IMR-90 (cell line): ENCODE data around the gene KRTAP12-3. TPM values are rescaled to one million over a fixed set of nuclear protein-coding genes. Genes with fewer than 3 reads are reported as not detected.

Source experiments
- ATAC-seq: fragments of 200-7000 bp; cut with Tn5 transposase; 2 replicates; pipeline ENCODE4 v1.9.1; 2020; ENCODE audit warnings: low read depth, mild to moderate bottlenecking, moderate library complexity
- BruUV-seq: library from RNA; stranded (reverse); fragments of 400-500 nt; replicated peaks from 2 replicates; lab custom pipeline; 2021; lab: Mats Ljungman, UMichigan
- CTCF ChIA-PET: fragments of 300-600 bp; formaldehyde crosslinking; extraction: SDS; loops from one replicate; lab custom pipeline; 2021; ENCODE audit warnings: antibody characterized with exemption; lab: Yijun Ruan, JAX
- POLR2A ChIA-PET: fragments of 300-600 bp; sonication (Branson Sonifier 250); formaldehyde crosslinking; loops from one replicate; lab custom pipeline; 2022; ENCODE audit warnings: antibody characterized with exemption; ENCODE audit not compliant: unreplicated experiment; lab: Charles Lee
- DNase-seq: peaks from one replicate; pipeline ENCODE4 v3.0.0; 2013
- H2AFZ ChIP-seq: replicated peaks from 2 replicates; pipeline ENCODE3; 2013; ENCODE audit warnings: low read length, mild to moderate bottlenecking; ENCODE audit not compliant: poor library complexity
- H2AK5ac ChIP-seq: 2 replicates; pipeline ENCODE4 v1.6.1; 2013; ENCODE audit warnings: low read depth, low read length, inconsistent platforms
- H2AK9ac ChIP-seq: replicated peaks from 2 replicates; pipeline ENCODE3; 2013; ENCODE audit warnings: mild to moderate bottlenecking, low read depth, low read length, moderate library complexity; ENCODE audit not compliant: poor library complexity
- H2BK120ac ChIP-seq: 2 replicates; pipeline ENCODE4 v1.6.1; 2013; ENCODE audit warnings: low read depth, low read length, inconsistent platforms
- H2BK15ac ChIP-seq: 3 replicates; pipeline ENCODE4 v1.6.1; 2013; ENCODE audit warnings: low read depth, low read length, inconsistent platforms
- H2BK20ac ChIP-seq: 2 replicates; pipeline ENCODE4 v1.6.1; 2013; ENCODE audit warnings: low read depth, mild to moderate bottlenecking, inconsistent platforms, low read length, moderate library complexity
- H2BK5ac ChIP-seq: 2 replicates; pipeline ENCODE4 v1.6.1; 2013; ENCODE audit warnings: mild to moderate bottlenecking, low read depth, low read length, inconsistent platforms; ENCODE audit not compliant: poor library complexity, severe bottlenecking
- H3K14ac ChIP-seq: replicated peaks from 2 replicates; pipeline ENCODE4 v1.6.1; 2013; ENCODE audit warnings: low read depth, low read length, inconsistent platforms
- H3K18ac ChIP-seq: 2 replicates; pipeline ENCODE4 v1.6.1; 2013; ENCODE audit warnings: low read depth, low read length, control low read depth
- H3K23ac ChIP-seq: 2 replicates; pipeline ENCODE4 v1.6.1; 2013; ENCODE audit warnings: low read depth, low read length, inconsistent platforms
- H3K27ac ChIP-seq: 2 replicates; pipeline ENCODE4 v1.5.1; 2013; ENCODE audit warnings: mild to moderate bottlenecking, control low read depth, low read length; ENCODE audit not compliant: insufficient read depth
- H3K27me3 ChIP-seq: 2 replicates; pipeline ENCODE4 v1.6.1; 2013; ENCODE audit warnings: low read length; ENCODE audit not compliant: control insufficient read depth, insufficient read depth
- H3K36me3 ChIP-seq: 2 replicates; pipeline ENCODE4 v1.6.1; 2013; ENCODE audit warnings: low read length, mixed read lengths; ENCODE audit not compliant: control insufficient read depth, insufficient read depth
- H3K4ac ChIP-seq: 2 replicates; pipeline ENCODE4 v1.6.1; 2013; ENCODE audit warnings: low read depth, low read length, inconsistent platforms
- H3K4me1 ChIP-seq: 2 replicates; pipeline ENCODE4 v1.6.1; 2013; ENCODE audit warnings: low read length, mixed read lengths; ENCODE audit not compliant: control insufficient read depth, insufficient read depth
- H3K4me2 ChIP-seq: 2 replicates; pipeline ENCODE4 v1.6.1; 2013; ENCODE audit warnings: low read depth, mild to moderate bottlenecking, control low read depth, low read length, moderate library complexity
- H3K4me3 ChIP-seq: 2 replicates; pipeline ENCODE4 v1.5.1; 2013; ENCODE audit warnings: low read depth, mild to moderate bottlenecking, control low read depth, low read length, moderate library complexity; ENCODE audit not compliant: insufficient read depth
- H3K56ac ChIP-seq: 2 replicates; pipeline ENCODE4 v1.6.1; 2013; ENCODE audit warnings: low read length, inconsistent platforms; ENCODE audit not compliant: insufficient read depth; ENCODE audit errors: extremely low read depth
- H3K79me1 ChIP-seq, 2 experiments: 2 replicates each; pipeline ENCODE4 v1.6.1; 2013; ENCODE audit warnings: low read length in 2 of 2, inconsistent platforms in 1 of 2, low read depth in 1 of 2
- H3K9ac ChIP-seq: 2 replicates; pipeline ENCODE4 v1.6.1; 2013; ENCODE audit warnings: low read depth, low read length, control low read depth
- H3K9me1 ChIP-seq: 2 replicates; pipeline ENCODE4 v1.6.1; 2013; ENCODE audit warnings: low read length, inconsistent platforms; ENCODE audit not compliant: insufficient read depth
- H3K9me3 ChIP-seq: 2 replicates; pipeline ENCODE4 v1.6.1; 2013; ENCODE audit warnings: low read length; ENCODE audit not compliant: control insufficient read depth, insufficient read depth
- H4K20me1 ChIP-seq: 2 replicates; pipeline ENCODE4 v1.6.1; 2013; ENCODE audit warnings: low read length, inconsistent platforms; ENCODE audit not compliant: insufficient read depth
- H4K5ac ChIP-seq: 2 replicates; pipeline ENCODE4 v1.6.1; 2013; ENCODE audit warnings: mild to moderate bottlenecking, low read depth, low read length, control low read depth
- H4K8ac ChIP-seq, 2 experiments: 2 replicates each; pipeline ENCODE4 v1.6.1; 2013; ENCODE audit warnings: low read depth in 2 of 2, low read length in 2 of 2, control low read depth in 1 of 2, inconsistent platforms in 1 of 2
- H4K91ac ChIP-seq: 2 replicates; pipeline ENCODE4 v1.6.1; 2013; ENCODE audit warnings: low read depth, low read length, inconsistent platforms; ENCODE audit not compliant: insufficient read depth
- BHLHE40 ChIP-seq: fragments of 150-350 bp; IDR thresholded peaks from 2 replicates; pipeline ENCODE4 v1.6.1; 2016; ENCODE audit warnings: mild to moderate bottlenecking, low read depth, low read length
- CEBPB ChIP-seq: IDR thresholded peaks from 2 replicates; pipeline ENCODE4 v1.6.1; 2012; ENCODE audit warnings: low read depth, low read length, improper control_type of control experiment
- CHD1 ChIP-seq: IDR thresholded peaks from 2 replicates; pipeline ENCODE4 v1.6.1; 2012; ENCODE audit warnings: low read depth, low read length, improper control_type of control experiment
- CTCF ChIP-seq: conservative IDR thresholded peaks from 2 replicates; pipeline ENCODE4 v1.5.1; 2012; ENCODE audit warnings: mild to moderate bottlenecking, low read depth, low read length, improper control_type of control experiment
- ELK1 ChIP-seq: fragments of 150-350 bp; IDR thresholded peaks from 2 replicates; pipeline ENCODE4 v1.6.1; 2016; ENCODE audit warnings: low read depth, mild to moderate bottlenecking, low read length, moderate library complexity, borderline replicate concordance
- FOS ChIP-seq: fragments of 150-350 bp; IDR thresholded peaks from 2 replicates; pipeline ENCODE4 v1.6.1; 2016; ENCODE audit warnings: low read depth, low read length
- MAFK ChIP-seq: IDR thresholded peaks from 2 replicates; pipeline ENCODE4 v1.6.1; 2012; ENCODE audit warnings: low read depth, low read length, improper control_type of control experiment
- MAZ ChIP-seq: IDR thresholded peaks from 2 replicates; pipeline ENCODE4 v1.6.1; 2012; ENCODE audit warnings: low read depth, mild to moderate bottlenecking, low read length, improper control_type of control experiment, moderate library complexity, borderline replicate concordance
- MXI1 ChIP-seq: IDR thresholded peaks from 2 replicates; pipeline ENCODE4 v1.6.1; 2012; ENCODE audit warnings: low read depth, mild to moderate bottlenecking, low read length, moderate library complexity, borderline replicate concordance
- NFE2L2 ChIP-seq: fragments of 150-350 bp; IDR thresholded peaks from 2 replicates; pipeline ENCODE4 v1.6.1; 2016; ENCODE audit warnings: low read depth, mild to moderate bottlenecking, low read length
- POLR2A ChIP-seq: IDR thresholded peaks from 2 replicates; pipeline ENCODE4 v1.6.1; 2012; ENCODE audit warnings: mild to moderate bottlenecking, low read depth, low read length
- RAD21 ChIP-seq: IDR thresholded peaks from 2 replicates; pipeline ENCODE4 v1.6.1; 2012; ENCODE audit warnings: low read length, improper control_type of control experiment
- RCOR1 ChIP-seq: IDR thresholded peaks from 2 replicates; pipeline ENCODE4 v1.6.1; 2012; ENCODE audit warnings: mild to moderate bottlenecking, low read length, improper control_type of control experiment; ENCODE audit not compliant: insufficient replicate concordance
- RFX5 ChIP-seq: IDR thresholded peaks from 2 replicates; pipeline ENCODE4 v1.8.0; 2012; ENCODE audit warnings: low read depth, mild to moderate bottlenecking, low read length, moderate library complexity
- SMC3 ChIP-seq: fragments of 150-350 bp; IDR thresholded peaks from 2 replicates; pipeline ENCODE4 v1.6.1; 2016; ENCODE audit warnings: low read depth, mild to moderate bottlenecking, antibody characterized with exemption, low read length, moderate library complexity
- USF2 ChIP-seq: fragments of 150-350 bp; IDR thresholded peaks from 2 replicates; pipeline ENCODE4 v1.6.1; 2017; ENCODE audit warnings: mild to moderate bottlenecking, antibody characterized with exemption, low read length, low read depth
- WGBS, 2 experiments: methylation state at CpG; one replicate each; pipeline versions ENCODE4 v1.1.5 to v1.1.7; 2013; ENCODE audit warnings: missing lambda C conversion rate in 2 of 2; ENCODE audit not compliant: insufficient read length in 1 of 2; ENCODE audit errors: extremely low coverage in 2 of 2; 5-methylcytosine and 5-hydroxymethylcytosine counted together
- dilution Hi-C: fragments of 300-500 bp; cut with HindIII; formaldehyde crosslinking; loops from one replicate; pipeline ENCODE4 v1.14.3; 2018; ENCODE audit warnings: low sequenced_read_pairs; ENCODE audit not compliant: unreplicated experiment
- in situ Hi-C: fragments of 300-500 bp; cut with MboI; formaldehyde crosslinking; loops from 3 replicates; pipeline ENCODE4 v1.14.3; 2019; ENCODE audit warnings: low sequenced_read_pairs, inconsistent platforms, mixed read lengths
- intact Hi-C: fragments of 100-400 bp; cut with micrococcal nuclease; formaldehyde crosslinking; loops from 2 replicates; pipeline ENCODE4 v1.10.0; 2022
- polyA plus RNA-seq, 3 experiments: library from polyadenylated mRNA; depleted of rRNA; stranded (reverse); fragments of >200 nt; gene quantifications; 2 replicates each; pipeline ENCODE4 v1.2.3, GENCODE V29; 2012; ENCODE audit warnings: low replicate concordance in 1 of 3
- total RNA-seq: library from RNA; depleted of rRNA; stranded (reverse); fragments of >200 nt; gene quantifications from 2 replicates; pipeline ENCODE4 v1.2.3, GENCODE V29; 2012

KRTAP12-3 gene
- total and polyA plus RNA-seq, 2 of the 4 experiments (the other 2 are of a cell fraction): not detected

- no peak overlapping the region for H2AFZ ChIP-seq
- H3K9ac ChIP-seq: no peak overlapping the region
- intact Hi-C loops (no loop called here), in situ Hi-C loops (no loop called here), dilution Hi-C loops (no loop called here)
- no peaks in the 10 kb centered on the region for H3K4me1 ChIP-seq
- H3K56ac ChIP-seq: no peak overlapping the region
- H3K4ac ChIP-seq: no peak overlapping the region
- ATAC-seq (no peak), DNase-seq (no peak)
- no peak overlapping the region for H2BK5ac ChIP-seq
- no peak overlapping the region for H3K23ac ChIP-seq
- no peak overlapping the region for H2BK120ac ChIP-seq
- no peak for TF ChIP-seq ELK1
- TF ChIP-seq SMC3: no peak
- TF ChIP-seq POLR2A: no peak
- no peak for TF ChIP-seq FOS
- TF ChIP-seq MAZ: no peak
- no peak for TF ChIP-seq BHLHE40
- no peak for TF ChIP-seq CEBPB
- TF ChIP-seq RCOR1: no peak
- TF ChIP-seq MAFK: no peak
- no peak for TF ChIP-seq RFX5
- TF ChIP-seq CHD1: no peak
- TF ChIP-seq MXI1: no peak
- no peak for TF ChIP-seq NFE2L2
- no peak for TF ChIP-seq USF2
- no peak for TF ChIP-seq CTCF
- no peak for TF ChIP-seq RAD21
- H3K27me3 ChIP-seq: peaks cover 2% of the 10 kb centered on the region; the same call in 1 of the 2 replicates
- no peaks in the 10 kb centered on the region for H3K36me3 ChIP-seq
- no peaks in the 10 kb centered on the region for H3K9me1 ChIP-seq
- no peak overlapping the region for H3K14ac ChIP-seq
- H4K8ac ChIP-seq: no peak overlapping the region
- no peak overlapping the region for H2BK15ac ChIP-seq
- no peak overlapping the region for H3K27ac ChIP-seq
- no peak overlapping the region for H4K91ac ChIP-seq
- ChIA-PET CTCF (no interaction called here), POLR2A (no interaction called here)
- H2BK20ac ChIP-seq: no peak overlapping the region
- H3K9me3 ChIP-seq: 0 out of 2 replicates have a peak, but pooled peaks cover 1% of the 10 kb centered on the region
- WGBS, 2 experiments: 43% methylated on average over 2 of the region's 10 CpGs; no CpG with 5 or more reads in 1 of the 2 experiments
- H3K4me2 ChIP-seq: no peak overlapping the region
- no peaks in the 10 kb centered on the region for H4K20me1 ChIP-seq
- H2AK5ac ChIP-seq: no peak overlapping the region
- no peaks in the 10 kb centered on the region for H3K79me1 ChIP-seq
- H3K18ac ChIP-seq: no peak overlapping the region
- no peak overlapping the region for H2AK9ac ChIP-seq
- no peak overlapping the region for H3K4me3 ChIP-seq
- BruUV-seq: no TSS peak
- no peak overlapping the region for H4K5ac ChIP-seq
Observed at GRCh38 chr21:44626262-44626661, 31.5 kb upstream of the KRTAP12-3 start.
